GM19240 (cell line): ENCODE measurements around the gene DSCAML1.

ENCODE experiments used
- DNase-seq: peaks from one replicate; pipeline ENCODE4 v3.0.0; 2011; ENCODE audit warnings: low spot score; ENCODE audit not compliant: insufficient read length

DSCAML1 gene

GRCh38 chr11:117477721-117478120 is 319.3 kb downstream of the DSCAML1 start:
- no peak for DNase-seq

DNA sequence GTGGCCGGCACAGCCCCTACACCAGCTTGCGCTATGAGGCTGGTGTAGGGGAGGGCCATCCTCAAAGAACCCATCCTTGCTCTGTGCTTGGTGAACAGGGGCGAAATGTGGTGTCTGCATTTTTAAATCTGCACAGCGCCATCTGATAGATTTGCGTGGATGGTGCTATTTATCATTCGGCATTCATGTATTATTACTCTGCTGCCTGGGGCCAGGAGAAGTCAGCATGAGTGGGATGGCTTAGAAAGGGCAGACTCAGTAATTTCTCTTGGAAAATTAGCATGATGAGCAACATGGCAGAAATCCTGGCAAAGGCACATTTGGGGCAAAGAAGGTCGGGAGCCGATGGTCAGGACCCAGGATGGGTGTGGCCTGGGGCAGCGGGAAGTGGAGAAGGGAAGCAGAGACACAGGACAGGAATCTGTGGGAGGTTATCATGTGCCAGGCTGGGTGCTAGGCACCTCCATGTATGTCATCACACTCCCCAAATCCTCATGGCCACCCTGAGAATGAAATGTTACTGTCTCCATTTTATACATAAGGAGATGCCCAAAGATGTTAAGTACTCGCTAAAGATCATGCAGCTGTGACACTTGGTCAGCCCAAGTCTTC is 320.4 kb downstream of the DSCAML1 start:
- DNase-seq: no peak

- no peak for DNase-seq
Measured at GRCh38 chr11:117475716-117476530, 321.1 kb downstream of the DSCAML1 start.

GRCh38 chr11:117473481-117474091 is 323.4 kb downstream of the DSCAML1 start:
- no peak for DNase-seq

DNA sequence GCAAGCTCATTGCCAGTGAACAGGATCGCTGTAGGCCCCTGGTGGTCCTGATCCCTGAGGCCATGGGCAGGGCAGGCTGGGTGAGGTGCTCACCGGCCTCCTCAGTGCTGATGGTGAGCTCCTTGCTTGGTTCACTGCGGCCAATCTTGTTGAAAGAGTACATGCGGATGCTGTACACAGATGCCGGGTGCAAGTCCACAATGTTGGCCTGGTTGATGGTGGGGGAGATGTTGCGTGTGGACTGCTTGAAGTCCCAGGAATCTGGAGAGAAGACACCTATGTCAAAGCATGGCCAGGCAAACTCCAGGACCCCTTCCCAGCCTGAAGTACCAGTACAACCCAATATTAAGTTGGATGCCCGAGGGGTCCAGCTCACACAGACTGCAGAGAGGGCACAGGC is 325.2 kb downstream of the DSCAML1 start:
- no peak for DNase-seq

DNA sequence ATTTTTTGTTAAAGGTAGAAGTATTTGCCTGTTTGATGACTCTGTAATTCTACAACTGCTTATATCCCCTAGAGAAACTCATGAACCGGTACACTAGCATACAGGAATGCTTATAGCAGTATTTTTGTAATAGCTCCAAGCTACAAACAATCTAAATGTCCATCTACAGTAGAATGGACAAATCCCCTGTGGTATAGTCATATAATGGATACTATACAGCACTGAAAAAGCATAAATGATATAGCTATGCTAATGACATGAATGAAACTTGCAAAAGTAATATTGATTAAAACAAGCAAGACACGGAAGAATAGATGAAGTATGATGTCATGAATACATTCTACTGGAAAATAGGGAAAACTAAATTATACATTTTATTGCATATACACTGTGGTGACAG is 326.4 kb downstream of the DSCAML1 start:
- no peak for DNase-seq

DNA sequence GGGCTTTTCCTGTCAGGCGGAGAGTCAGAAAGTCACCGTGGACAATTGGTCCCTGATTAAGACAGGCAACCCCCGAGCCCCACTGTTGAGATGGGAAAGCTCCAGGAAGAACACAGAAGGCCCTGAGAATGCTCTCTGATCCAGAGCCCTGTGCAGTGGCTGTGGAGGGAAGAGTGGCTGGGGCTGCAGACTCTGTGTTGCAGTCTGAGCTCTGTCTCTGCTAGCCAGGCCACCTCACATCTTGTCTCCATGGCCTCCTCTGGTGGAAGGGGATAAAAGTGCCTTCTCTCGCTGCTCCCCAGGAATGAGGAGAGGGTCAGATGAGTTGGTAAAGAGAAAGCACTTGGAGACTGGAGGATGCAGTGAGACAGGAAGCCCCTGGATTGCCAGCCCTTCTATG is 328.1 kb downstream of the DSCAML1 start:
- DNase-seq: no peak

GRCh38 chr11:117467770-117468169 is 329.2 kb downstream of the DSCAML1 start:
- no peak for DNase-seq

- DNase-seq: no peak
Measured at GRCh38 chr11:117466966-117467365, 330.1 kb downstream of the DSCAML1 start.

DNA sequence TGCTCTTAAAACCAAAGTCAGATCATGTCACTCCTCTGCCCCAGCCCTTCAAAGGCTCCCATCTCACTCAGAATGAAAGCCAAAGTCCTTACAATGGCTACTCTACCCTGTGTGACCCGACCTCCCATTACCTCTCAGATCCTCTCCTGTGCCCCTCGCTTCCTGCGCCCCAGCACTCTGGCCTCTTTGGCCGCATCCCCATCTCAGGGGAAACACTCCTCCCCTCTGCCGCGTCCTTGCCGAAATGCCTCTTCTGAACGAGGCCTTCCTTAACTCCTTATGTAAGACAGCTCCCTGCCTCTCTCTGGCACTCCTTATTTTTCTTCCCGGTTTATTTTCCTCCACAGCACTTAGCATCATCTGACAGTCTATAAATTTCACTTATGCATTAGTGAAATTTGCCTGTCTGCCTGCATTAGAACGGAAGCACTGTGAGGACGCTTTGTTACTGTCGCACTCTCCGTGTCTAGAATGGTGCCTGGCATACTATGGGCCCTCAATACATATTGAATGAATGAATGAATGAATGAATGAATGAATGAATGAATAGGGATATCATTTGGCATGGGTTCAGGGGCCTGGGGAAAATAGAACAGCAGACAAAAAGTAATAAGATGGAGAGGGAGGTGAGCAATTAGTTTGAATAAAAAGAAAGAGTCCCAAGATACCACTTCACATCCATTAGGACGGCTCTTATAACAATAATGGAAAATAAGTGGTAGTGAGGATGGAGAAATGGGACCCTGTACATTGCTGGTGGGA is 331.6 kb downstream of the DSCAML1 start:
- no peak for DNase-seq

DNA sequence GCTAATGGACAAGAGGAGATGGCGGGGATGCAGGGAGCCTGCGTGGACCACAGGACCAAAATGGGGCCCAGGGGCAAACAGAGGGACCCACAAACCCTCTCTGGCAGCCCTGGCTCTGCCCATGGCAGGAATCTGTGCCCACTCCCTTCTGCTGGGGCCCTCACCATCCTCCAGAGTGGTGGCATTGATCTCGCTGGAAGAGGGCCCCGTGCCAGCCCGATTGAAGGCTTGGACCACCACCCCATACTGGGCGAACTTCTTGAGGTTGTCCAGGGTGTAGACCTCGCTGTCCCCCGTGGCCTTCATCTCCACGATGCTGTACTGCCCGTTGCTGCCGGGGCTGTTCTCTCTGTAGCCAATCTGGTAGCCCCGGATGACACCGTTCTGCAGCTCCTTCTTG is 332.2 kb downstream of the DSCAML1 start:
- DNase-seq: no peak

- no peak for DNase-seq
Measured at GRCh38 chr11:117462864-117463247, 334.2 kb downstream of the DSCAML1 start.

- DNase-seq: no peak
Measured at GRCh38 chr11:117462183-117462863, 334.7 kb downstream of the DSCAML1 start.

DNA sequence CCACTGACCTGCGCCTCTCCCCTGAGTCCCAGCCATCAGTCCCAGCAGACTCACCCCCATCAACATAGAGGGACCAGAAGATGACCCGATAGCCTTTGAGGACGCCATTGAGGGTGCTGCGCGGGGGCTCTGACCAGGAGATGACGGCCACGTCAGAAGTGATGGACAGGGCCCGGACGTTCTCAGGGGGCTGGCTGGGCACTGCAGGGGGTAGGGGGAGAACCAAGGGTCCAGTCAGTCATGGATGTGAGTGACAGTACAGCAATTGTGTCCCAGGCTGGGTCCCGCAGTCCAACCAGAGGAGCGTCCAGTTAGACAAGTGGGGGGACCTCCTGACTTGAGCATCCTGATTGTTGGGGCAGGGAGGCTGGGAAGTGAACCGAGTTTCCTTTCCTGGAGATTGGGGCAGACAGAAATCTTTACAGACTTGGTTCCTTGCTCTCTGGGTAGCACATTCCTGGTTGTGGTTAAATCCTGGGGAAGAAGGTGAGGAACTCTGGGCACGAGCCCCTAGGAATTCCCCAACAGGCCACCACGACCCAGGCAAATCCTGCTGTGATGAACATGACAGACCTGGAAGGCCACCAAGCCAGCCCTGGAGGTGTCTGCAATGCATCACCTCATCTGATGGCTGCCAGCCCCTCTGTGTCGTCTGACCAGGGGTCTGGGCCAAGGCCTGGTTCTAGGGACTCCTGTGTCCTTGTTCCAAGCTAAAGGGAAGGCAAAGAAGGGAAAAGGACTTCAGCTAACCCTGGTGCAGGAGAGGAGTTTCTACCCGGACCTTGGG is 335.4 kb downstream of the DSCAML1 start:
- no peak for DNase-seq

GRCh38 chr11:117459979-117460300 is 337.1 kb downstream of the DSCAML1 start:
- DNase-seq: no peak

- DNase-seq: no peak
Measured at GRCh38 chr11:117459123-117459978, 337.7 kb downstream of the DSCAML1 start.

DNA sequence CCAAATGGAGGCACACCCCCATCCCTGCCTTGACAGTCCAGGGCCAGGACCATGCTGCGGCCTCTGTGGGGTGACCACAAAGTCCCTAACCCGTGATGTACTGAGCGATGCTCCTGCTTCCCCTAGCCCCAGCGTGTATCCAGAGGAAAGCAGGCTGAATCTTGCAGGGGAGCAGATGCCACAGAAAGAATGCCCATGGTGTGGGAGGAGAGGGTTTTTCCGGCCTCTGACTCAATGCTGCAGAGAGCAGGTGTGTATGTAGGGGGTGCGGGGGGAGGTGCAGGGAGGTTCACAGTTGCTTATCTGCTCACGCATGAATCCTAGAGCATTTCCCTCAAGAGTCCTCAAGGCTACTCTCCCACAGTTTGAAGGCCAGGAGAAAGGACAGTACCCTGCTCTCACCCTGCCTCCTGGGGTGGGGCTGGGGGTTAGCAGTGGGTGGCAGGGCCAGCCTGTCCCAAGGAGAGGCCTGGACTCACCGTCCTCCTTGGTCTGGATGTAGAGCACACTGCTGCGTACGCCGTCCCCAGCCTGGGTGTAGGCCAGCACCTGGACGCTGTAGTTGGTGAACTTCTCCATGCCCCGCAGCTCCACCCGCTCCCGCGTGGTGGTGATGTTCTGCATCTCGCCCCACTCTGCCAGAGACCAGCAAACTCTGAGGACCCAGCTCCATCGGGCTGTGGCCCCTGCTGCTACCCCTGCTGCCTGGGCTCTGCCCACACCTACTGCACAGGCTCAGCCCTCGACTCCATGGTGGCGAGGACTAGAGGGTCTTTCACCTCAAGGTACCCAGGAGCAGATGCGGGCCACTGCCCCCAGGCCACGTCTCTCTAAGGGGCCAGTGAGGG is 338.5 kb downstream of the DSCAML1 start:
- no peak for DNase-seq

GRCh38 chr11:117457835-117458234 is 339.2 kb downstream of the DSCAML1 start:
- no peak for DNase-seq
